OCI-LY3 (cell line): ENCODE results near the gene AMBRA1.

Experiments
- EZH2phosphoT487 ChIP-seq: fragments of 200-600 bp; shearing (Covaris generic); IDR thresholded peaks from 2 replicates; pipeline ENCODE4 v1.6.1; 2018; ENCODE audit warnings: antibody characterized with exemption, mixed run types, low read depth
- TF ChIP-seq, protein P1 (sequence below): fragments of 200-600, 300-600 bp; sonication (generic); IDR thresholded peaks from 2 replicates; pipeline ENCODE4 v1.5.1; 2014; ENCODE audit warnings: antibody characterized with exemption, low read length, low read depth

GRCh38 chr11:46370253-46370652 is 223.6 kb downstream of the AMBRA1 start:
- TF ChIP-seq, protein P1, sequence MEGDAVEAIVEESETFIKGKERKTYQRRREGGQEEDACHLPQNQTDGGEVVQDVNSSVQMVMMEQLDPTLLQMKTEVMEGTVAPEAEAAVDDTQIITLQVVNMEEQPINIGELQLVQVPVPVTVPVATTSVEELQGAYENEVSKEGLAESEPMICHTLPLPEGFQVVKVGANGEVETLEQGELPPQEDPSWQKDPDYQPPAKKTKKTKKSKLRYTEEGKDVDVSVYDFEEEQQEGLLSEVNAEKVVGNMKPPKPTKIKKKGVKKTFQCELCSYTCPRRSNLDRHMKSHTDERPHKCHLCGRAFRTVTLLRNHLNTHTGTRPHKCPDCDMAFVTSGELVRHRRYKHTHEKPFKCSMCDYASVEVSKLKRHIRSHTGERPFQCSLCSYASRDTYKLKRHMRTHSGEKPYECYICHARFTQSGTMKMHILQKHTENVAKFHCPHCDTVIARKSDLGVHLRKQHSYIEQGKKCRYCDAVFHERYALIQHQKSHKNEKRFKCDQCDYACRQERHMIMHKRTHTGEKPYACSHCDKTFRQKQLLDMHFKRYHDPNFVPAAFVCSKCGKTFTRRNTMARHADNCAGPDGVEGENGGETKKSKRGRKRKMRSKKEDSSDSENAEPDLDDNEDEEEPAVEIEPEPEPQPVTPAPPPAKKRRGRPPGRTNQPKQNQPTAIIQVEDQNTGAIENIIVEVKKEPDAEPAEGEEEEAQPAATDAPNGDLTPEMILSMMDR: no peak
- no peak for TF ChIP-seq EZH2phosphoT487
